GM12892 (cell line): Measurements from ENCODE around the gene GAB3.

Experiments used
- POLR2A ChIP-seq: IDR thresholded peaks from 2 replicates; pipeline ENCODE4 v1.6.1; 2011; ENCODE audit warnings: low read depth, low read length, control low read depth
- POLR2AphosphoS5 ChIP-seq: IDR thresholded peaks from 2 replicates; pipeline ENCODE4 v1.6.1; 2011; ENCODE audit warnings: low read depth, low read length, control low read depth
- TAF1 ChIP-seq: IDR thresholded peaks from 2 replicates; pipeline ENCODE4 v1.6.1; 2011; ENCODE audit warnings: low read depth, mild to moderate bottlenecking, control low read depth, low read length, borderline replicate concordance

- TF ChIP-seq POLR2AphosphoS5 (no peak), POLR2A (no peak), TAF1 (no peak)
Measured at GRCh38 chrX:154733066-154733425, 17.8 kb downstream of the GAB3 start.
